HepG2 (cell line): ENCODE data around the gene SETD5. TPM values are rescaled to one million over a fixed set of nuclear protein-coding genes. Genes with fewer than 3 reads are reported as not detected.
A peak's percentile ranks its signal among the peaks of the same experiment; 100 is the strongest.

ENCODE experiments used
- AGO1 ChIP-seq: fragments of 200-400 bp; formaldehyde crosslinking; IDR thresholded peaks from 2 replicates; pipeline ENCODE4 v1.6.1; 2017; ENCODE audit warnings: mild to moderate bottlenecking, low read depth, low read length, moderate library complexity; ENCODE audit not compliant: poor library complexity, severe bottlenecking
- ELF1 ChIP-seq: sonication (generic); formaldehyde crosslinking; IDR thresholded peaks from 2 replicates; pipeline ENCODE4 v1.4.0; 2020; ENCODE audit warnings: missing genetic modification reagents
- FOXM1 ChIP-seq: sonication (generic); formaldehyde crosslinking; IDR thresholded peaks from 2 replicates; pipeline ENCODE4 v1.5.0; 2020; ENCODE audit warnings: missing genetic modification reagents
- MAFF ChIP-seq: IDR thresholded peaks from 2 replicates; pipeline ENCODE4 v1.6.1; 2011; ENCODE audit warnings: low read depth, low read length, improper control_type of control experiment
- MXD4 ChIP-seq: IDR thresholded peaks from 2 replicates; pipeline ENCODE4 v1.6.1; 2016; ENCODE audit warnings: mild to moderate bottlenecking, missing biosample characterization, missing genetic modification reagents
- SRSF4 ChIP-seq: fragments of 200-400 bp; formaldehyde crosslinking; IDR thresholded peaks from one replicate; pipeline ENCODE4 v1.6.1; 2018; ENCODE audit warnings: mild to moderate bottlenecking, low read depth, low read length, moderate library complexity; ENCODE audit not compliant: poor library complexity, severe bottlenecking
- TGIF2 ChIP-seq: IDR thresholded peaks from 2 replicates; pipeline ENCODE4 v1.6.1; 2016; ENCODE audit warnings: control low read depth, missing compliant biosample characterization
- TRIM24 ChIP-seq: sonication (generic); formaldehyde crosslinking; IDR thresholded peaks from 2 replicates; pipeline ENCODE4 v1.8.0; 2022; ENCODE audit warnings: mild to moderate bottlenecking, missing genetic modification reagents
- ZFYVE20 ChIP-seq: sonication (generic); formaldehyde crosslinking; IDR thresholded peaks from 2 replicates; pipeline ENCODE4 v1.8.0; 2023; ENCODE audit warnings: low read depth, mild to moderate bottlenecking, moderate library complexity, missing genetic modification reagents, borderline replicate concordance
- ZNF101 ChIP-seq: sonication (generic); formaldehyde crosslinking; IDR thresholded peaks from 2 replicates; pipeline ENCODE4 v1.4.0; 2020; ENCODE audit warnings: mild to moderate bottlenecking, low read depth, missing genetic modification reagents, borderline replicate concordance
- ZNF124 ChIP-seq: sonication (generic); formaldehyde crosslinking; IDR thresholded peaks from 2 replicates; pipeline ENCODE4 v1.4.0; 2020; ENCODE audit warnings: missing genetic modification reagents
- ZNF446 ChIP-seq: sonication (generic); formaldehyde crosslinking; IDR thresholded peaks from 2 replicates; pipeline ENCODE4 v1.5.0; 2020; ENCODE audit warnings: mild to moderate bottlenecking, missing genetic modification reagents
- ZNF496 ChIP-seq: sonication (generic); formaldehyde crosslinking; IDR thresholded peaks from 2 replicates; pipeline ENCODE4 v1.8.1; 2023; ENCODE audit warnings: mild to moderate bottlenecking, moderate library complexity, missing genetic modification reagents; ENCODE audit not compliant: insufficient replicate concordance
- ZNF780A ChIP-seq: sonication (generic); formaldehyde crosslinking; IDR thresholded peaks from 2 replicates; pipeline ENCODE4 v1.8.0; 2022; ENCODE audit warnings: mild to moderate bottlenecking, missing genetic modification reagents, moderate library complexity
- ZSCAN9 ChIP-seq: IDR thresholded peaks from 2 replicates; pipeline ENCODE4 v1.6.1; 2016; ENCODE audit warnings: borderline replicate concordance
- polyA plus RNA-seq, 8 experiments: library from polyadenylated mRNA; depleted of rRNA in 3 of 8; stranded (reverse) in 7 of 8; unstranded in 1 of 8; fragments of >200 nt; fragmentation: Illumina TruSeq in 4 of 8; extraction: Trizol in 4 of 8; gene quantifications; 2 replicates each; pipeline versions ENCODE4 v1.2.1 to v1.2.3, GENCODE V29; 2011 to 2016; ENCODE audit warnings: low read depth in 4 of 8, missing spikeins in 1 of 8, mixed read lengths in 1 of 8; ENCODE audit not compliant: insufficient read depth in 1 of 8
- total RNA-seq, 5 experiments: library from RNA; depleted of rRNA; stranded (reverse); fragments of >200 nt; fragmentation: Illumina TruSeq; extraction: Trizol; gene quantifications; 2 replicates each; pipeline ENCODE4 v1.2.3, GENCODE V29; 2016; ENCODE audit warnings: low read depth in 1 of 5
- TF ChIP-seq, protein P1 (sequence below), 2 experiments: sonication (generic) in 1 of 2; formaldehyde crosslinking in 1 of 2; IDR thresholded peaks; 2 replicates each; pipeline versions ENCODE4 v1.6.1 to v1.9.0; 2014 to 2022; ENCODE audit warnings: antibody characterized with exemption in 1 of 2, borderline replicate concordance in 1 of 2, inconsistent platforms in 1 of 2, low read depth in 1 of 2, missing genetic modification reagents in 1 of 2
- TF ChIP-seq, protein P2 (sequence below): sonication (generic); formaldehyde crosslinking; IDR thresholded peaks from 2 replicates; pipeline ENCODE4 v1.5.0; 2020; ENCODE audit warnings: missing genetic modification reagents
- TF ChIP-seq, protein P3 (sequence below): sonication (generic); formaldehyde crosslinking; IDR thresholded peaks from 2 replicates; pipeline ENCODE4 v1.8.0; 2022; ENCODE audit warnings: mild to moderate bottlenecking, missing genetic modification reagents
- TF ChIP-seq, protein P4 (sequence below): sonication (generic); formaldehyde crosslinking; IDR thresholded peaks from 2 replicates; pipeline ENCODE4 v1.8.0; 2022; ENCODE audit warnings: missing genetic modification reagents, low read depth, mild to moderate bottlenecking, borderline replicate concordance

The SETD5 gene
- total and polyA plus RNA-seq, 2 of the 13 experiments (the other 11 are each of a cell fraction or from before 2014, with no cell fraction given): 46.8 to 95.8 TPM

DNA sequence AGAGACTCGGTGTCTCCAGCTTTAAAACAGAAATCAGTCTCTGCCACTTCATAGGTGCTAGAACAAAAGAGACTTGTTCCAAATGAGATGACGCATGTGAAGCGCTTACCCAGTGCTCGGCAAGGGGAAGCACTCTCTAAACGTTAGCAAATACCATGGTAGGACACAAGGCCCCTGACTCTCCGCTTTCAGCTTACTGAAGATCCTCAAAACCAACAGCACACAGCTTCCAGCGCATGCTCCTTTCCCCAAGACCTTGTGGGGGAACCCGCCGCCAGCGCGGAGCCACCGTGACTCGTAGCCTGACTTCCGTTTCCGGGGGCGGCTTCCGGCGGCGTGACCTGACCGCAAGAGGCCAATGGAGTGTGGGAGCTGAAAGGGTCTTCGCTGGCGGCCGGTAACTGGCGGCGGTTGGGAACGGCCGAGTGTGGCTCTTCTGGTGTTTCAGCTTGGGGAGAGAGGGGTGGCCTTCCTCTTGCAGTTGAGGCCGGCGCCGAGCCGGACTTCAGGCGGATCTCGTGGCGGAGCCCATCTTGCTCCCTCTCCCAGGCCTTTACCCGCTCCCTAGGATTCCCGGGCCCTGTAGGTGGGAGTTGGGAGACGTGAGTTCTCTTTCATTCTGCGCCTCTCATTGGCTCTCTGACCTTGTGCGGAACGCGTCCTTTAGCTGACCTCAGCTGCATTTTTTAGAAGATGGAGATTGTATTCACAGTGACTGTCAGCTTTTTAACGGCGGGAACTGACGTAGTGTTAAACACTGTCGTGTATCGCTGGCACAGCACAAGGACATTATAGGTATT lies 34.5 kb upstream of the SETD5 start, which contains the start of gene THUMPD3 (continued):
- TF ChIP-seq MXD4 (CRISPR knock-in tag) (peak; percentile 98), ZNF780A (CRISPR knock-in tag) (no peak; the same call in 1 of the 2 replicates), ZNF124 (peak; percentile 77), ZFYVE20 (no peak), FOXM1 (CRISPR knock-in tag) (no peak), ZNF496 (CRISPR knock-in tag) (no peak), ZNF446 (CRISPR knock-in tag) (no peak), MAFF (peak; percentile 88), ELF1 (CRISPR knock-in tag) (peak; percentile 89), SRSF4 (no peak), ZSCAN9 (CRISPR knock-in tag) (peak; percentile 86), TRIM24 (CRISPR knock-in tag) (no peak), ZNF101 (CRISPR knock-in tag) (no peak), TGIF2 (peak; percentile 90; the same call in 1 of the 2 replicates), AGO1 (no peak)
- TF ChIP-seq, protein P1, sequence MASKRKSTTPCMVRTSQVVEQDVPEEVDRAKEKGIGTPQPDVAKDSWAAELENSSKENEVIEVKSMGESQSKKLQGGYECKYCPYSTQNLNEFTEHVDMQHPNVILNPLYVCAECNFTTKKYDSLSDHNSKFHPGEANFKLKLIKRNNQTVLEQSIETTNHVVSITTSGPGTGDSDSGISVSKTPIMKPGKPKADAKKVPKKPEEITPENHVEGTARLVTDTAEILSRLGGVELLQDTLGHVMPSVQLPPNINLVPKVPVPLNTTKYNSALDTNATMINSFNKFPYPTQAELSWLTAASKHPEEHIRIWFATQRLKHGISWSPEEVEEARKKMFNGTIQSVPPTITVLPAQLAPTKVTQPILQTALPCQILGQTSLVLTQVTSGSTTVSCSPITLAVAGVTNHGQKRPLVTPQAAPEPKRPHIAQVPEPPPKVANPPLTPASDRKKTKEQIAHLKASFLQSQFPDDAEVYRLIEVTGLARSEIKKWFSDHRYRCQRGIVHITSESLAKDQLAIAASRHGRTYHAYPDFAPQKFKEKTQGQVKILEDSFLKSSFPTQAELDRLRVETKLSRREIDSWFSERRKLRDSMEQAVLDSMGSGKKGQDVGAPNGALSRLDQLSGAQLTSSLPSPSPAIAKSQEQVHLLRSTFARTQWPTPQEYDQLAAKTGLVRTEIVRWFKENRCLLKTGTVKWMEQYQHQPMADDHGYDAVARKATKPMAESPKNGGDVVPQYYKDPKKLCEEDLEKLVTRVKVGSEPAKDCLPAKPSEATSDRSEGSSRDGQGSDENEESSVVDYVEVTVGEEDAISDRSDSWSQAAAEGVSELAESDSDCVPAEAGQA (IDR thresholded peaks at IDR 0.05; ENCODE audit: low read depth): peak; percentile 67
- TF ChIP-seq, protein P1 (CRISPR knock-in tag; IDR thresholded peaks at IDR 0.05; ENCODE audit: borderline replicate concordance): peak; percentile 46
- TF ChIP-seq, protein P2, sequence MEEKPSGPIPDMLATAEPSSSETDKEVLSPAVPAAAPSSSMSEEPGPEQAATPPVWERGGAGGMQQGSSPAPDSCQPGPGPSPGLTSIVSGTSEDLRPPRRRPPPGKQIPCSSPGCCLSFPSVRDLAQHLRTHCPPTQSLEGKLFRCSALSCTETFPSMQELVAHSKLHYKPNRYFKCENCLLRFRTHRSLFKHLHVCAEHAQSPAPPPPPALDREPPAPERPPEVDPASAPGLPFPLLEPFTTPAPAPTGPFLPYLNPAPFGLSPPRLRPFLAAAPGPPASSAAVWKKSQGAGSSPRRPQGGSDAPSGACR: peak; percentile 43; the same call in 1 of the 2 replicates
- TF ChIP-seq, protein P3, sequence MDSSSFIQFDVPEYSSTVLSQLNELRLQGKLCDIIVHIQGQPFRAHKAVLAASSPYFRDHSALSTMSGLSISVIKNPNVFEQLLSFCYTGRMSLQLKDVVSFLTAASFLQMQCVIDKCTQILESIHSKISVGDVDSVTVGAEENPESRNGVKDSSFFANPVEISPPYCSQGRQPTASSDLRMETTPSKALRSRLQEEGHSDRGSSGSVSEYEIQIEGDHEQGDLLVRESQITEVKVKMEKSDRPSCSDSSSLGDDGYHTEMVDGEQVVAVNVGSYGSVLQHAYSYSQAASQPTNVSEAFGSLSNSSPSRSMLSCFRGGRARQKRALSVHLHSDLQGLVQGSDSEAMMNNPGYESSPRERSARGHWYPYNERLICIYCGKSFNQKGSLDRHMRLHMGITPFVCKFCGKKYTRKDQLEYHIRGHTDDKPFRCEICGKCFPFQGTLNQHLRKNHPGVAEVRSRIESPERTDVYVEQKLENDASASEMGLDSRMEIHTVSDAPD (CRISPR knock-in tag): peak; percentile 23; the same call in 1 of the 2 replicates
- TF ChIP-seq, protein P4, sequence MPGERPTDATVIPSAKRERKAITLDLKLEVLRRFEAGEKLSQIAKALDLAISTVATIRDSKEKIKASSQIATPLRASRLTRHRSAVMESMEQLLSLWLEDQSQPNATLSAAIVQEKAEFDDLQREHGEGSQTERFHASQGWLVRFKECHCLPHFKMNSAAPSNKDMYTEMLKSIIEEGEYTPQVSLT (CRISPR knock-in tag): no peak
